SJCRH30 (cell line): Measurements from ENCODE around the gene NPBWR2. TPM values are rescaled to one million over a fixed set of nuclear protein-coding genes. Genes with fewer than 3 reads are reported as not detected.

Experiments
- DNase-seq, 2 experiments: peaks; one replicate each; pipeline ENCODE4 v3.0.0-alpha.2; 2015 to 2020
- H3K27ac ChIP-seq: fragments of 250-450 bp; sonication (Bioruptor Pico); 2 replicates; pipeline ENCODE4 v1.5.1; 2020; ENCODE audit warnings: mild to moderate bottlenecking, moderate library complexity
- H3K27me3 ChIP-seq: fragments of 250-450 bp; sonication (Bioruptor Pico); 2 replicates; pipeline ENCODE4 v1.5.1; 2020; ENCODE audit warnings: mild to moderate bottlenecking, moderate library complexity
- H3K36me3 ChIP-seq: fragments of 250-450 bp; sonication (Bioruptor Pico); 2 replicates; pipeline ENCODE4 v1.5.1; 2020; ENCODE audit warnings: mild to moderate bottlenecking, moderate library complexity
- H3K4me1 ChIP-seq: fragments of 250-450 bp; sonication (Bioruptor Pico); 2 replicates; pipeline ENCODE4 v1.5.1; 2020; ENCODE audit warnings: mild to moderate bottlenecking, moderate library complexity
- H3K4me3 ChIP-seq: fragments of 250-450 bp; sonication (Bioruptor Pico); 2 replicates; pipeline ENCODE4 v1.5.1; 2020; ENCODE audit warnings: mild to moderate bottlenecking, moderate library complexity
- H3K9me3 ChIP-seq: fragments of 250-450 bp; sonication (Bioruptor Pico); replicated peaks from 2 replicates; pipeline ENCODE4 v1.5.1; 2020; ENCODE audit warnings: mild to moderate bottlenecking, moderate library complexity
- total RNA-seq: library from RNA; depleted of rRNA; stranded (reverse); fragments of >200 nt; shearing (Covaris generic); gene quantifications from 2 replicates; pipeline ENCODE4 v1.2.3, GENCODE V29; 2014

The NPBWR2 gene
- total RNA-seq, 1 experiment from 2014 or later = not detected

DNA sequence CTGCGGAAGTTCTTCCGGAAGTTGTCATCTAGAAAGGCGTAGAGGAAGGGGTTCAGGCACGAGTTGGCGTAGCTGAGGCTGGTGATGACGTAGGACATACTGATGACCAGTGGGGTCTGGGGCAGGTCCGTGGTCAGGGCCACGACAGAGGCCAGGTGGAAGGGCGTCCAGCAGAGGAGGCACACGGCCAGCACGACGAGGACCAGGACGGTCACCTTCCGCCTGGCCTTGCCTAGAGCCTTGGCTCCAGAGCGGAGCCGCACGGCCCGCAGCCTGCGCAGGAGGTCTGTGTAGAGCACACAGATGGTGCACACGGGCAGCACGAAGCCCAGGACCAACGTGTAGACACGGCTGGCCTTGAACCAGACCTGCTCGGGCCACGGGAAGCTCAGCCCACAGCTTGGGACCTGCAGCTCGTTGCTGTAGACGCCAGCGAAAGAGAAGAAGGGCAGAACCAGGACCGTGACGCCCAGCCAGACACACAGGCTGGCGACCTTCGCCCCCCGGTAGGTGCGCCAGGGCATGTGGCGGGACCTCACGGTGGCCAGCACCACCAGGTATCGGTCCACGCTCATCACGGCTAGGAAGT lies 1.4 kb downstream of the NPBWR2 start:
- H3K4me3 ChIP-seq = no peak overlapping the region
- no peak overlapping the region for H3K27ac ChIP-seq
- DNase-seq = peak in 1 of 2 experiments; percentile 2
- H3K4me1 ChIP-seq = no peaks in the 10 kb centered on the region
- no peaks in the 10 kb centered on the region for H3K36me3 ChIP-seq
- peaks cover 60% of the 10 kb centered on the region for H3K27me3 ChIP-seq
- H3K9me3 ChIP-seq = no peaks in the 10 kb centered on the region

DNA sequence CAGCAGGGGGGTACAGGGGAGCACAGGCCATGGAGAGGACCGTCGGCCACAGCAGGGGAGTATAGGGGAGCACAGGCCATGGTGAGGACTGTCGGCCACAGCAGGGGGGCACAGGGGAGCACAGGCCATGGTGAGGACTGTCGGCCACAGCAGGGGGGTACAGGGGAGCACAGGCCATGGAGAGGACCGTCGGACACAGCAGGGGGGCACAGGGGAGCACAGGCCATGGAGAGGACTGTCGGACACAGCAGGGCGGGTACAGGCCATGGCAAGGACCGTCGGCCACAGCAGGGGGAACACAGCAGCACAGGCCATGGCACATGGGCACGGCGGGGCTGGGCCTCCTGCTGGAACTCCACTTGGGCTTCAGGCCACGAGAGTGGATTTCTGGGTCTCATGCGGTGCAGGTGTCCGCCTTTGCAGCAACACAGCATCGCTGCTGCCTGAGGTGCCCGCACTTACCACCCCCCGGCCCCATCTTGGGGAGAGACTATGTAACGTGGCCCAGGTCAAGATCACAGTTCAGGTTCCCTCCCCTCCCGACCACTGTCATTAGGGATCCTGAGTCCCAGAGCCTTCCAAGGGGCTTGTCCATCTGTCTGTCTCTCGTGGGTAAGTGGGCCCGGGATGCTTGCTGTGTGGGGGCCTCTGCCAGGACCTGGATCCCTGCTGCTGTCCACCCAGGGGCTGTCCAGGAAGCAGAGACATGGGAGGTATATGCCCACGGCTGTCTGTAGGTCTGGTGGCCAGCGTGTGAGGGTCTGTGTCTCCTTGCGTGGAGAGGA lies 2.5 kb downstream of the NPBWR2 start:
- Histone ChIP-seq H3K4me3 (no peak overlapping the region), H3K27me3 (peaks cover 56% of the 10 kb centered on the region), H3K36me3 (no peaks in the 10 kb centered on the region), H3K4me1 (no peaks in the 10 kb centered on the region), H3K27ac (no peak overlapping the region), H3K9me3 (no peaks in the 10 kb centered on the region)
- peak in 1 of 2 experiments; percentile 3 for DNase-seq

DNA sequence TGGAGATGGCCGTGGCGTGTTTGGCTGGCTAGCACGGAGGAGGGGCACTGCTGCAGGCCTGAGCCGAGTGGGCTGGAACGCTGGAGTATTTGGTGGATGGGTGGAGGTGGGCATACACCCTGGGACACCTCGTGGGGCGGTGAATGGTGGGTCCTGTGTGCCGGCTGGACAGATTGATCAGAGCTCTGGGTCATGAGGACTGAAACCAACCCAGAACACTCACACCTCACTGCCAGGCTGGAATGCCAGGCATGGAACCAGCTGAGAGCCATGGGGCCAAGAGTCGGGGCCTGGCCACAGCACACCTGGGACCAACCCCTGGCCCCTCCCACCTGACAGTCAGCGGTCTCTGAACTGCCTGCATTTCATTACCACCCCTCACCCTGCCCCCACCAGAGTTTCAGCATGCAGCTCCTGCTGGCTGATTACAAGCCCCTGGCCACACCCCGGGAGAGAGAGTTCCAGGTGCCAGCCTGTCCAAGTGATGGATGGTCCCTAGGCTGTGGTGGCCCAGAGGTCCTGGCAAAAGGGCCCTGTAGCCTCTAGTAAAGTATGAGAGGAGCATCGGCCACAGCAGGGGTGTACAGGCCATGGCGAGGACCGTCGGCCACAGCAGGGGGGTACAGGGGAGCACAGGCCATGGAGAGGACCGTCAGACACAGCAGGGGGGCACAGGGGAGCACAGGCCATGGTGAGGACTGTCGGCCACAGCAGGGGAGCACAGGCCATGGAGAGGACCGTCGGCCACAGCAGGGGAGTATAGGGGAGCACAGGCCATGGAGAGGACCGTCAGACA lies 3.3 kb downstream of the NPBWR2 start:
- Histone ChIP-seq H3K36me3 (no peaks in the 10 kb centered on the region), H3K27me3 (peaks cover 49% of the 10 kb centered on the region), H3K27ac (no peak overlapping the region), H3K9me3 (no peaks in the 10 kb centered on the region), H3K4me3 (no peak overlapping the region), H3K4me1 (no peaks in the 10 kb centered on the region)
- DNase-seq = peak in 1 of 2 experiments; percentile 2

DNA sequence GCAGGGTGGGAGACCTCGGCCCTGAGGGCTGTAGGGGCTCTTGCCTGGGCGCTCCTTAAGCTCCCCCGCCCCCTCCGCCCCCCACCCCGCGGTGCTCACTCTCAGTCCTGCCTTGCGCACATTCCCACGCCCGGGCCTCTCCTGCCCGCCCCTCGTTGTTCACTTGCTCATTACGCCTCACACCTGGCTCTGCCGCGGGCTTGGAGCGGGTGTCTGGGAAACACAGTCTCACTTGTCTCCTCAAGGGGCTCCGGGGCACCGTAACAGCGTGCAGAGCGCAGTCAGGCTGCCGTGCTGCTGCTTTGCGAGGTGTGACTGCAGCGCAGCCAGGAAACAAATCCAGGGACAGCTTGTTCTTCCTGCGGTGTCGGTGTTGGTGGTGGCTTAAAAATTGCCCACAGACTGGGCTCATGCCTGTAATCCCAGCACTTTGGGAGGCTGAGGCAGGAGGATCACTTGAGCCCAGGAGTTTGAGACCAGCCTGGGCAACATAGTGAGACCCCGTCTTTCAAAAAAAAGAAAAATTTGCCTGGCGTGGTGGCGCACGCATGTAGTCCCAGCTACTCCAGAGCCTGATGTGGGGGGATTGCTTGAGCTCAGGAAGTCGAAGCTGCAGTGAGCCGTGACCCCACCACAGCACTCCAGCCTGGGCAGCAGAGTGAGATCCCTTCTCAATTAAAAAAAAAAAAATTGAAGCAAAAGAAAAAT lies 4.6 kb downstream of the NPBWR2 start:
- Histone ChIP-seq H3K4me1 (no peaks in the 10 kb centered on the region), H3K27me3 (peaks cover 37% of the 10 kb centered on the region)
- no peak for DNase-seq

DNA sequence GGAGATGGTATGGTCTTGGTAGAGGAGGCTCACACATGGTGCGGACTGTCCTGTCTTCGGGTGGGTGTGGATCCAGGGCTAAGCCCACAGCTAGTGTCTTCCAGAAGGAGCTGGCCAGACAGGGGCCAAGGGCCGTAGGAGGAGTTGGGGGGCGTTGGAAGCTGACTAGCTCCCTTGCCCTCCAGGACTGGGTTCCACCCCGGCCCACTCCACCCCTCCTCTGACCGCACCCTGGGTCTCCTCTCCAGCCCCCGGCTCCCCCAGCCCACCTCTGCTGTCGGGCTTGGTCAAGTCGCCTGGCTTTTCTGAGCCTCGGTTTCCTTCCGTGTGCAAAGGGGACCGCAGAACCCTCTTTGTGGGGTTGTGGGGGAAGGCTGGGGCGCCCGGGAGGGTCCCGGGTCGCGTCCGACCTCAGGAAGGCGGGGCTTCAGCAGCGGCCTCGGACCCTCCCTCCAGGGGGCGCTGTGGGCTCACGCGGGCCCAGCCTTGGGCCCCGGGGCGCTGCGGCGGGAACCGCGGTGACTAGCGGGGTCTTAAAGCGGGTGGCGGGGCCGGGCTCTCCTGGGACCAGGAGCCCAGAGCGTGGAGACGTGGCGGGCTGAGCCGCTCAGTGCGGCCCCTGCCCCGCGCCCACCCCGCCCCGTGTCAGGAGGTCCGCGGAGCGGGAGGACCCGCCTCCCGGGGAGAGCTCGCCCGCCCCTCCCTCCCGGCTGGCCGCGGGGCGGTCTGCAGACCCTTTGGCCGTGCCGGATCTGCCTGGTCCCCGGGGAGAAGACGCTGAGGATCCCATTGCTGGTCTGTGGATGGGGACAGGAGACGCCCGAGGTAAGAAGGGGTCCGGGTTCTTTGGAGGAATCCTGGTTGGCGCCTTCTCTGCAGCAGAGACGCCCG lies 5.4 kb downstream of the NPBWR2 start:
- no peak for DNase-seq
- Histone ChIP-seq H3K4me3 (0 out of 2 replicates have a peak overlapping the region, but pooled peaks have one; percentile 4), H3K4me1 (no peaks in the 10 kb centered on the region)

More for the DNA sequence above, 4.6 kb downstream of the NPBWR2 start:
- H3K4me3 ChIP-seq = no peak overlapping the region
- no peaks in the 10 kb centered on the region for H3K36me3 ChIP-seq
- H3K9me3 ChIP-seq = no peaks in the 10 kb centered on the region
- no peak overlapping the region for H3K27ac ChIP-seq

DNA sequence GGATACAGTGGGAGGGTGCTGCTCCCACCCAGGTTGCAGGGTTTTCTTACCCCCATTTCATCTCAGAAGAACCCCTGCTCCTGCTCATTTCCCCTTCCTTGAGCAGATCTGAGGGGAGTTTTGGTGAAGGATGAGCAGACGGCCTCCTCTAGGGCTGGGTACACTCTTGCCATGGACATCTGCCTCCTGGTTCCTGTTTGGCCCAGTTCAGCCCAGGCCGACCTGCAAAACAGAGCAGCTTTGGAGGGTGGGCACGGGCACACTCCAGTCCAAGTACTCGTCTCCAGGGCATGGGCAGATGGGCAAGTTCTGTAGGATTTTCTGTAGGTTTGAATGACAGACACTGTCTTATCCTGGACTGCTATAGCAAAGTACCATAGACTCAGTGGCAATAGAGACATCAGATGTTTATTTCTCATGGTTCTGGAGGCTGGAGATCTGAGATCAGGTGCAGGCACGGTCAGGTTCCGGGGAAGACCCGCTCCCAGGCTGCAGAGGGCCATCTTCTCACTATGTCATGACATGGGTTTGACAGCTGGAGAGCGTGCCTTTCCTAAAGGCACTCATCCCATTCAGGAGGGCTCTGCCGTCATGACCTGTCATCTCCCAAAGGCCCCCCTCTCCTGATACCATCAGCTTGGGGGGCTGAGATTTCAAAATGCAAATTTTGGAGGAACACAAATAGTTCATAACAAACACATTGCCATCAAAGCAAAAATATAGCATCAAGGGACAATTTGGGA lies 6.2 kb downstream of the NPBWR2 start:
- Histone ChIP-seq H3K27me3 (peaks cover 25% of the 10 kb centered on the region; the same call in 1 of the 2 replicates), H3K9me3 (no peaks in the 10 kb centered on the region)

More for the DNA sequence above, 5.4 kb downstream of the NPBWR2 start:
- peaks cover 30% of the 10 kb centered on the region; the same call in 1 of the 2 replicates for H3K27me3 ChIP-seq
- no peak overlapping the region for H3K27ac ChIP-seq
- no peaks in the 10 kb centered on the region for H3K9me3 ChIP-seq
- H3K36me3 ChIP-seq = no peaks in the 10 kb centered on the region

DNA sequence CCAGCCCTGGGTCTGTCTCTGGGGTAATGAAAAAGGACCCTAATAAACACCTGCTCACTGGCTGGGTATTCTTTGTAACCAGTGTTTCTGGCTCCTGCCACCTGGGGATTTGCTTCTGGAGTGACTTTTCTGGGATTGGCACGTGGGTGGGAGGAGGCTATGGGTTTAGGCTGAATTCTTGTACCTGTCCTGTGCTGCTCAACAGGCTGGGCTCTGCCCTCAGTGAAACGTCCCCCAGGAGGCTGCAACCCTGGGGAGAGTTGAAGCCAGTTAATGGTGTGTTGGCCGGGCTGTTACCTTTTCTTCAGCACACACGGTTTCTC lies 6.8 kb downstream of the NPBWR2 start:
- Histone ChIP-seq H3K27me3 (peaks cover 25% of the 10 kb centered on the region; the same call in 1 of the 2 replicates), H3K27ac (no peak overlapping the region), H3K36me3 (no peaks in the 10 kb centered on the region), H3K4me1 (no peaks in the 10 kb centered on the region), H3K4me3 (no peak overlapping the region), H3K9me3 (no peaks in the 10 kb centered on the region)
- no peak for DNase-seq

More for the DNA sequence above, 6.2 kb downstream of the NPBWR2 start:
- DNase-seq = no peak
- no peak overlapping the region for H3K4me3 ChIP-seq
- H3K27ac ChIP-seq = no peak overlapping the region
- H3K4me1 ChIP-seq = no peaks in the 10 kb centered on the region
- H3K36me3 ChIP-seq = no peaks in the 10 kb centered on the region

DNA sequence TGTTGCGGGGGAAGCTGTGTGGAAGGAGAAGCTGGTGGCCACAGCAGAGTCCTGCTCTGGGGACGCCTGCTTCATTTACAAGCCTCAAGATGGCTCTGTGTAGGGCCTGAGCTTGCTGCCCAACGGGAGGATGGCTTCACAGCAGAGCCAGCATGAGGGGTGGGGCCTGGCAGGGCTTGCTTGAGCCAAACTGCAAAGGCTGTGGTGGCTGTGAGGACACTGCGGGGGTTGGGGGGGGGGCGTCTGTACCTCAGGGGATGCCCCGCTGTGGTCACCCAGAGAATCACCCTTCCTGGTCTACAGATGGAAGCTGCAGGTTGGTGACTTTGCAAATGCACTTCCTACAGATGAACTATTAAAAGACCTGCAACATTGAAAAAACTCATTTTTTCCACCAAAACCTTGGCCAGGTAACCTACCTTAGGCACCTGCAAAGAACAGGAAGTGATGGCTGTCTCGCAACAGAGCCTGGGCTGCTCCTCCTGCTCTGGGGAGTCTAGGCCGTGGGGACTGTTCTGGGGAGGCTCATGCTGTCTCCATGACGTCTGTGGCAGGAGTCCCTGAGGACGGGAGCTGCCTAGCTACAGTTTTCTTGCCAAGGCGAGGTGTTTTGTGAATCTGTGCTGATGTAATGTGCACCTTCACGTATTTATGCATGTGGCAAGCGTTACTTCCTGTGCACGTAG lies 7.3 kb downstream of the NPBWR2 start:
- Histone ChIP-seq H3K27ac (no peak overlapping the region), H3K4me3 (no peak overlapping the region), H3K4me1 (no peaks in the 10 kb centered on the region), H3K27me3 (peaks cover 25% of the 10 kb centered on the region; the same call in 1 of the 2 replicates), H3K9me3 (no peaks in the 10 kb centered on the region), H3K36me3 (no peaks in the 10 kb centered on the region)
- DNase-seq = no peak

DNA sequence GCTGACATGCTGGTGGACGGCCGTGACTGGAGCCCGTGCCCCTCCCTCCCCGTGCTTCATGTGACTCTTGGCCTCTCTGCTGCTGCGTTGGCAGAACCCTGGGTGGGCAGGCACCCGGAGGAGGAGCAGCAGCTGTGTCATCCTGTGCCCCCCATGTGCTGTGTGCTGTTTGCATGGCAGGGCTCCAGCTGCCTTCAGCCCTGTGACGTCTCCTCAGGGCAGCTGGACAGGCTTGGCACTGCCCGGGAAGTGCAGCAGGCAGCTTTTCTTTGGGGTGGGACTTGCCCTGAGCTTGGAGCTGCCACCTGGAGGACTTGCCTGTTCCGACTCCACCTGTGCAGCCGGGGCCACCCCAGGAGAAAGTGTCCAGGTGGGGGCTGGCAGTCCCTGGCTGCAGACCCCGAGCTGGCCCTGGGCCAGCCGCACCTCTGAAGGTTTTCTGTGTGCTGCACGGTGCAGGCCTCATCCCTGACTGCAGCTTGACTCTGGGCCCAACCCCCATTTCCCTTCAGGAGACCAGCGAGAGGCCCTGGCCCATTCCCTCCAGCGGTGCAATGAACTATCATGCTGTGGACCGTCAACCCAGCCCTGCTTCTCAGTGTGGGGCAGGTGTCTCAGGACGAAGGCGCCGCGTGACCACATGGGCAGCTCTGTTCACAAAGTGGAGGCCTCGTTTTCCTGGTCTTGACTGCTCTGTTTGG lies 8.1 kb downstream of the NPBWR2 start:
- peaks cover 25% of the 10 kb centered on the region; the same call in 1 of the 2 replicates for H3K27me3 ChIP-seq
- no peaks in the 10 kb centered on the region for H3K36me3 ChIP-seq
- no peak overlapping the region for H3K4me3 ChIP-seq
- no peak for DNase-seq
- H3K4me1 ChIP-seq = no peaks in the 10 kb centered on the region
- no peaks in the 10 kb centered on the region for H3K9me3 ChIP-seq
- H3K27ac ChIP-seq = no peak overlapping the region

DNA sequence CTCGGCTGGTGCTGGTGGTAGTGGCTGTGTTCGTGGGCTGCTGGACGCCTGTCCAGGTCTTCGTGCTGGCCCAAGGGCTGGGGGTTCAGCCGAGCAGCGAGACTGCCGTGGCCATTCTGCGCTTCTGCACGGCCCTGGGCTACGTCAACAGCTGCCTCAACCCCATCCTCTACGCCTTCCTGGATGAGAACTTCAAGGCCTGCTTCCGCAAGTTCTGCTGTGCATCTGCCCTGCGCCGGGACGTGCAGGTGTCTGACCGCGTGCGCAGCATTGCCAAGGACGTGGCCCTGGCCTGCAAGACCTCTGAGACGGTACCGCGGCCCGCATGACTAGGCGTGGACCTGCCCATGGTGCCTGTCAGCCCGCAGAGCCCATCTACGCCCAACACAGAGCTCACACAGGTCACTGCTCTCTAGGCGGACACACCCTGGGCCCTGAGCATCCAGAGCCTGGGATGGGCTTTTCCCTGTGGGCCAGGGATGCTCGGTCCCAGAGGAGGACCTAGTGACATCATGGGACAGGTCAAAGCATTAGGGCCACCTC lies 8.8 kb downstream of the NPBWR2 start:
- Histone ChIP-seq H3K27ac (no peak overlapping the region), H3K36me3 (no peaks in the 10 kb centered on the region), H3K9me3 (no peaks in the 10 kb centered on the region), H3K27me3 (peaks cover 20% of the 10 kb centered on the region; the same call in 1 of the 2 replicates), H3K4me1 (no peaks in the 10 kb centered on the region), H3K4me3 (no peak overlapping the region)
- no peak for DNase-seq

DNA sequence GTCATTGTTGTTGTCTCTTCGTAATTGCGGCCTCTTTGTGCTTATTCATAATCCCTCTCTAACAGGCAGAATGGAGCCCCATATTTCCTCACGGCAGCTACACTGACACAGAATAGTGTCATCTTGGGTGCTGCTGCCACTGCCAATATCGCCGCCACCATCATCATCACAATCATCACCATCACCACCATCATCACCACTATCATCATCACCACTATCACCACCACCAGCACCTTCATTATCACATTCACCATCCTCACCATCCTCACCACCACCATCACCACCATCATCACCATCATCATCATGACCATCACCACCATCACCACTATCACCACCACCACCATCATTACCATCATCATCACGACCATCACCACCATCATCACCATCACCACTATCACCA lies 10.8 kb downstream of the NPBWR2 start:
- Histone ChIP-seq H3K9me3 (no peaks in the 10 kb centered on the region), H3K4me1 (no peaks in the 10 kb centered on the region), H3K27me3 (peaks cover 23% of the 10 kb centered on the region), H3K27ac (no peak overlapping the region), H3K4me3 (no peak overlapping the region), H3K36me3 (no peaks in the 10 kb centered on the region)
- no peak for DNase-seq

DNA sequence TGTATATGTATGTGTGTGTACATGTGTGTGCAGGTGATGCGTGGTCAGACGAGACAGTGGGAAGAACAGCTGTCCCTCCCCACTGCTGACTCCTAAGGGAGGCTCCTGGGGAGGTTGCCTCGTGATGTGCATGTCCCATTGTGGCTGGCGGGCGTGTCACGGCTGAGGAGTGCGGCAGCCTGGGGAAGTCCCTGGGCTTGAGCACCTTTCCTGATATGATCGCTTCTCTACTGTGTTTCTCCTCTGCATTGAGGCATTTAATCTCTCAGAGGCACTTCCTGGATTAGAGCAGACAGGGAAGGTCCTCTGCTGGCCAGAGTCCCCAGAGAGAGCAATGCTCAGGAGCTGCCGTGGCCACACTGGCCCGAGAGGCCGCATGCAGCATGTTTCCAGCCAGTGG lies 11.4 kb downstream of the NPBWR2 start:
- Histone ChIP-seq H3K9me3 (no peaks in the 10 kb centered on the region), H3K27me3 (peaks cover 24% of the 10 kb centered on the region), H3K36me3 (no peaks in the 10 kb centered on the region), H3K27ac (no peak overlapping the region), H3K4me3 (no peak overlapping the region), H3K4me1 (no peaks in the 10 kb centered on the region)
- DNase-seq = no peak
